ENCODE results near the gene SLC38A10. TPM values are rescaled to one million over a fixed set of nuclear protein-coding genes. Genes with fewer than 3 reads are reported as not detected.

Gene SLC38A10
- total and polyA plus RNA-seq, 2 of the 4 experiments (the other 2 are of a cell fraction), result 12.7 to 46.7 TPM

DNA sequence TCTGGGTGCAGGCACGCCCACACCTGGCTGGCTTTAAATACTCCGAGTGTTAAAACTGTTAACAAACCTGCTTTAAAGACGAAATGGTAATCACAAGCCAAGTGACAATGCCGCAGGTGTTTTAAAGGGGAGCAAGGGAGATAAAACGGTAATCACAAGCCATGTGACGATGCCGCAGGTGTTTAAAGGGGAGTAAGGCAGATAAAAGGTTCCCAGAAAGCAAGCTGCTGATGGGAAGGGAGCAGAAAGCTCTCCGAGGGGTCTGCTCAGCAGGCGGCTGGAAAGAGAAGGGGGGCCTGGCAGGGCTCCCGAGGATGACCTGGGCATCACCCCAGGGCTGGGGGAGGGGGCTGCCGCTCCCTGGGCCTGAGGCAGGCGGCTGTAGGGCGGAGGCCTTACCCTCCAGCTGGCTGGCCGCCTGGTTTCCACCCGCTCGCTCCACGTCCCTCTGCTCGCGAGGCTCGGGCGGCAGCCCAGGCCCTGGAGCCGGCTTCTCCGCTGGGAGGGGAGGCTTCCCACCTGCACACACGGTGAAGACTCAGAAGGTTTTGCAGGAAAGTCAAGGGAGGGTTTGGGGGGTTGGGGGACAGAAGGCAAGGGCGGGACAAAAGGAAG is 43.9 kb downstream of the SLC38A10 start:
- Histone ChIP-seq H3K4me1 (ENCODE audit: control insufficient read depth, insufficient read depth, low read length) (peaks cover 12% of the 10 kb centered on the region), H4K5ac (ENCODE audit: low read depth, low read length) (no peak overlapping the region), H3K9ac (ENCODE audit: low read depth, low read length) (no peak overlapping the region), H2BK5ac (ENCODE audit: low read depth, low read length, poor library complexity, severe bottlenecking) (no peak overlapping the region), H3K56ac (ENCODE audit: extremely low read depth, insufficient read depth, low read length) (no peak overlapping the region), H2AK9ac (replicated peaks; ENCODE audit: low read depth, low read length, poor library complexity) (no peak overlapping the region), H4K8ac (ENCODE audit: low read depth in 2 of 2, low read length in 2 of 2) (no peak overlapping the region), H3K9me1 (ENCODE audit: insufficient read depth, low read length) (peaks cover 7% of the 10 kb centered on the region), H4K91ac (ENCODE audit: insufficient read depth, low read depth, low read length) (no peak overlapping the region), H3K23ac (ENCODE audit: low read depth, low read length) (no peak overlapping the region), H2BK15ac (ENCODE audit: low read depth, low read length) (no peak overlapping the region), H3K4me3 (ENCODE audit: insufficient read depth, low read depth, low read length) (no peak overlapping the region), H3K14ac (replicated peaks; ENCODE audit: low read depth, low read length) (no peak overlapping the region), H3K79me1 (ENCODE audit: low read depth in 1 of 2, low read length in 2 of 2) (peaks cover 9 to 22% of the 10 kb centered on the region in 2 experiments; a peak in 3 of 4 replicates), H3K27me3 (ENCODE audit: control insufficient read depth, insufficient read depth, low read length) (no peaks in the 10 kb centered on the region), H2BK20ac (ENCODE audit: low read depth, low read length) (no peak overlapping the region), H3K36me3 (ENCODE audit: control insufficient read depth, insufficient read depth, low read length) (peaks cover 29% of the 10 kb centered on the region), H2AFZ (replicated peaks; ENCODE audit: low read length, poor library complexity) (no peak overlapping the region), H3K9me3 (ENCODE audit: control insufficient read depth, insufficient read depth, low read length) (no peaks in the 10 kb centered on the region), H3K4ac (ENCODE audit: low read depth, low read length) (no peak overlapping the region), H4K20me1 (ENCODE audit: insufficient read depth, low read length) (peaks cover 22% of the 10 kb centered on the region), H3K27ac (ENCODE audit: insufficient read depth, low read length) (no peak overlapping the region), H2AK5ac (ENCODE audit: low read depth, low read length) (no peak overlapping the region), H3K4me2 (ENCODE audit: low read depth, low read length) (no peak overlapping the region), H2BK120ac (ENCODE audit: low read depth, low read length) (no peak overlapping the region), H3K18ac (ENCODE audit: low read depth, low read length) (no peak overlapping the region)
- TF ChIP-seq, protein P1, sequence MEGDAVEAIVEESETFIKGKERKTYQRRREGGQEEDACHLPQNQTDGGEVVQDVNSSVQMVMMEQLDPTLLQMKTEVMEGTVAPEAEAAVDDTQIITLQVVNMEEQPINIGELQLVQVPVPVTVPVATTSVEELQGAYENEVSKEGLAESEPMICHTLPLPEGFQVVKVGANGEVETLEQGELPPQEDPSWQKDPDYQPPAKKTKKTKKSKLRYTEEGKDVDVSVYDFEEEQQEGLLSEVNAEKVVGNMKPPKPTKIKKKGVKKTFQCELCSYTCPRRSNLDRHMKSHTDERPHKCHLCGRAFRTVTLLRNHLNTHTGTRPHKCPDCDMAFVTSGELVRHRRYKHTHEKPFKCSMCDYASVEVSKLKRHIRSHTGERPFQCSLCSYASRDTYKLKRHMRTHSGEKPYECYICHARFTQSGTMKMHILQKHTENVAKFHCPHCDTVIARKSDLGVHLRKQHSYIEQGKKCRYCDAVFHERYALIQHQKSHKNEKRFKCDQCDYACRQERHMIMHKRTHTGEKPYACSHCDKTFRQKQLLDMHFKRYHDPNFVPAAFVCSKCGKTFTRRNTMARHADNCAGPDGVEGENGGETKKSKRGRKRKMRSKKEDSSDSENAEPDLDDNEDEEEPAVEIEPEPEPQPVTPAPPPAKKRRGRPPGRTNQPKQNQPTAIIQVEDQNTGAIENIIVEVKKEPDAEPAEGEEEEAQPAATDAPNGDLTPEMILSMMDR (conservative IDR thresholded peaks at IDR 0.05; ENCODE audit: low read depth, low read length), result no peak
- TF ChIP-seq FOS (IDR thresholded peaks at IDR 0.05; ENCODE audit: low read depth, low read length) (no peak), BHLHE40 (IDR thresholded peaks at IDR 0.05; ENCODE audit: low read depth, low read length) (no peak), MXI1 (IDR thresholded peaks at IDR 0.05; ENCODE audit: borderline replicate concordance, low read depth, low read length) (no peak), CEBPB (IDR thresholded peaks at IDR 0.05; ENCODE audit: low read depth, low read length) (no peak), SMC3 (IDR thresholded peaks at IDR 0.05; ENCODE audit: low read depth, low read length) (no peak), RFX5 (IDR thresholded peaks at IDR 0.05; ENCODE audit: low read depth, low read length) (no peak), POLR2A (IDR thresholded peaks at IDR 0.05; ENCODE audit: low read depth, low read length) (no peak), NFE2L2 (IDR thresholded peaks at IDR 0.05; ENCODE audit: low read depth, low read length) (no peak), CHD1 (IDR thresholded peaks at IDR 0.05; ENCODE audit: low read depth, low read length) (no peak), RAD21 (IDR thresholded peaks at IDR 0.05; ENCODE audit: low read length) (no peak), RCOR1 (IDR thresholded peaks at IDR 0.05; ENCODE audit: insufficient replicate concordance, low read length) (no peak), MAZ (IDR thresholded peaks at IDR 0.05; ENCODE audit: borderline replicate concordance, low read depth, low read length) (no peak), MAFK (IDR thresholded peaks at IDR 0.05; ENCODE audit: low read depth, low read length) (no peak)
- TF ChIP-seq, protein P2, sequence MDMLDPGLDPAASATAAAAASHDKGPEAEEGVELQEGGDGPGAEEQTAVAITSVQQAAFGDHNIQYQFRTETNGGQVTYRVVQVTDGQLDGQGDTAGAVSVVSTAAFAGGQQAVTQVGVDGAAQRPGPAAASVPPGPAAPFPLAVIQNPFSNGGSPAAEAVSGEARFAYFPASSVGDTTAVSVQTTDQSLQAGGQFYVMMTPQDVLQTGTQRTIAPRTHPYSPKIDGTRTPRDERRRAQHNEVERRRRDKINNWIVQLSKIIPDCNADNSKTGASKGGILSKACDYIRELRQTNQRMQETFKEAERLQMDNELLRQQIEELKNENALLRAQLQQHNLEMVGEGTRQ (IDR thresholded peaks at IDR 0.05; ENCODE audit: low read depth, low read length), result no peak
- TF ChIP-seq, protein P3, sequence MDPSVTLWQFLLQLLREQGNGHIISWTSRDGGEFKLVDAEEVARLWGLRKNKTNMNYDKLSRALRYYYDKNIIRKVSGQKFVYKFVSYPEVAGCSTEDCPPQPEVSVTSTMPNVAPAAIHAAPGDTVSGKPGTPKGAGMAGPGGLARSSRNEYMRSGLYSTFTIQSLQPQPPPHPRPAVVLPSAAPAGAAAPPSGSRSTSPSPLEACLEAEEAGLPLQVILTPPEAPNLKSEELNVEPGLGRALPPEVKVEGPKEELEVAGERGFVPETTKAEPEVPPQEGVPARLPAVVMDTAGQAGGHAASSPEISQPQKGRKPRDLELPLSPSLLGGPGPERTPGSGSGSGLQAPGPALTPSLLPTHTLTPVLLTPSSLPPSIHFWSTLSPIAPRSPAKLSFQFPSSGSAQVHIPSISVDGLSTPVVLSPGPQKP (IDR thresholded peaks at IDR 0.05; ENCODE audit: borderline replicate concordance, low read depth, low read length), result no peak
- intact Hi-C loops (cut with micrococcal nuclease) (no loop called here), in situ Hi-C loops (cut with MboI; ENCODE audit: low sequenced_read_pairs) (no loop called here), dilution Hi-C loops (cut with HindIII; ENCODE audit: low sequenced_read_pairs, unreplicated experiment) (no loop called here)
- no TSS peak for BruUV-seq (replicated peaks)
- ChIA-PET POLR2A (ENCODE audit: unreplicated experiment) (no interaction called here), CTCF (no interaction called here)
- no peak for ATAC-seq (ENCODE audit: low read depth)
- DNase-seq, result no peak
- 90% methylated on average over 2 of the region's 25 CpGs; no CpG with 5 or more reads in 1 of the 2 experiments for WGBS, 2 experiments (ENCODE audit: extremely low coverage in 2 of 2, insufficient read length in 1 of 2)

All from IMR-90 (cell line).